ENCODE measurements around the gene GAL3ST3.
"Not testable (repeated sequence)": the region's sequence is repeated elsewhere in the genome, so short reads cannot be mapped to it uniquely, and the experiment has no call there.

Gene GAL3ST3

DNA sequence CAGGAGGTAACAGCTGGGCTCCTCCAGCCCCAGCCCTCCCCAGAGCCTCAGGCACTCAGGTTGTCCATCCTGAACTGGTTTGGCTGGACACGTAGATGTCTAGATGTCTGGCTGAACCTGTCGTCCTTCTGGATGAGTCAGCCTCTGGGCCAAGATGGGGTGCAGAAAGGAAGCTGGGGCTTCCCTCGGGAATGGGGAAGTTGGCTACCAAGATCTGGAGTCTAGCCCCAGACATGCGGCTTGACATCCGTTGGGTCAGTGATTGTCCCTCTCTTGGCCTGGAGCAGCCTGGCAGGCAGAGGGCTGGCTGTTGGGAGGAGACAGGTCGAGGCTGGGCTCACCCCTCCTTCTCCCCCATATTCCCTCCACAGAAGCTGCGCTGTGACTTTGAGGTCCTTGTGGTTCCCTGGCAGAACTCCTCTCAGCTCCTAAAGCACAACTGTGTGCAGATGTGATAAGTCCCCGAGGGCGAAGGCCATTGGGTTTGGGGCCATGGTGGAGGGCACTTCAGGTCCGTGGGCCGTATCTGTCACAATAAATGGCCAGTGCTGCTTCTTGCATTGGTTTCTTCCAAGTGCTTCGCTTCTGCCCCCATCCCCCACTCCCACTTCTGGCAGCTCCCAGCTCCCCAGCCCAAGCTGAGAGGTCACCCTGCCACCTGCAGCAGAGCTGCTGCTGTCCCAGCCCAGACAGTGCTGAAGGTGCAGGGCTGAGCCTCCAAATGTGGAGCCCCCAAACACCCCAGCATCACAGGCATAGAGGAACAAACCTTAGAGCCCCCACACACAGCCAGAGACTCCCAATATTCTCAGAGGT lies 35.8 kb downstream of the GAL3ST3 start:
- DNase-seq (ENCODE audit: low read depth, low spot score), result no peak

DNA sequence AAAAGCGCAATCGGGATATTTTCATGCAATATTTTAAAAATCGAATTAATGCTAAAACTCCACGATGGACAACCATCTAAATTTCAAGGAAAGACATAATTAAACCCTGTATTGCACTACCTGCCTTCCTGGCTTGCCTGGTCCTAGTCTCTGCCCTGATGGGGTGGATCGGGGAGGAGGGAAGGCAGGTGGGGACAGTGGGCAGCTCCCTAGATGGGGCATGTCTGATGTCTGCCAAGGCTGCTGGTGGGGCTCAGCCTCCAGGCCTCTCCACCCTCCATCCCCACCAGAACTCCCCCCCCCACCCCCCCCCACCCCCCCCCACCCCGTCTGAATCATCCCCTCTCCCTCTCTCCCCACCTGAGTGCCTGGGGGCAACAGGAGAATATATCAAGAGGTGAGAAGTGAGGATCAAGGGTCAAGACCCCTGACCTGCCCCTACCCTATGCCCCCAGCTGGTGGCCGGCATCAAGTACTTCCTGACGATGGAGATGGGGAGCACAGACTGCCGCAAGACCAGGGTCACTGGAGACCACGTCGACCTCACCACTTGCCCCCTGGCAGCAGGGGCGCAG lies 36.5 kb downstream of the GAL3ST3 start:
- DNase-seq (ENCODE audit: low read depth, low spot score), result no peak

DNA sequence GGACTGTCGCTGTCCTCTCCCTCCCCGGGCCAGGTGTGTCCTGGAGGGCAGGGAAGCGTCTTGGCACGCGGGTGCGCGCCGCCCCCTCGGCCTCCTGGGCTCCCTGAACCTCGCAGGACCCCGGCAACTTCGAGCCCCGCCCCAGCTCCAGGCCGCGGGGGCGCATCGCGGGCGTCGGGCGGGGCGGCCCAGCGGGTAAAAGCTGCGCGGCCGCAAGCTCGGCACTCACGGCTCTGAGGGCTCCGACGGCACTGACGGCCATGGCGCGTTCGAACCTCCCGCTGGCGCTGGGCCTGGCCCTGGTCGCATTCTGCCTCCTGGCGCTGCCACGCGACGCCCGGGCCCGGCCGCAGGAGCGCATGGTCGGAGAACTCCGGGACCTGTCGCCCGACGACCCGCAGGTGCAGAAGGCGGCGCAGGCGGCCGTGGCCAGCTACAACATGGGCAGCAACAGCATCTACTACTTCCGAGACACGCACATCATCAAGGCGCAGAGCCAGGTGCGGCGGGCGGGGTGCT lies 37.1 kb downstream of the GAL3ST3 start, which contains the start of gene CST6:
Gene CST6 (plus strand): TSS at position 224 of the 519 bp plus-strand sequence. CDS start 37 bp downstream, at position 261.
- no peak for DNase-seq (ENCODE audit: low read depth, low spot score)

DNA sequence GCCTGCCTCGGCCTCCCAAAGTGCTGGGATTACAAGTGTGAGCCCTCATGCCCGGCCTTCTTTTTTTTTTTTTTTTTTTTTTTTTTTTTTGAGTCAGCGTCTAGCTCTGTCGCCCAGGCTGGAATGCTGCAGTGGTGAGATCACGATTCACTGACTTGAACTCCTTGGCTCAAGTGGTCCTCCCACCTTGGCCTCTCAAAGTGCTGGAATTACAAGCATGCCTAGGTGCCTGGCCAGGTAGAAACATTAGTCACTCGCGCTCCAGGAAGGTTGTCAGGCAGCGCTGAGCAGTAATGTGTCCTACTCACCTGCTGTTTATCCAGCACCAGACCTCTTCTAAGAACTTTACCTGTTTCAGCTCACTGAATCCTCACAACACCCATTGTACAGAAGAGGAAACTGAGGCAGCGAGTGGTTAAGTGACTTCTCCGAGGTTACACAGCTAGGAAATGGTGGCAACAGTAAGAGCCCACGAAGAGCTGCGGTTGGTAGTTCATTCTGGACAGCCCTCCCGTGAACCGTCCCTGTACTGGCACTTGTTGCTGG lies 37.6 kb downstream of the GAL3ST3 start:
- peak; percentile 77 for DNase-seq (ENCODE audit: low read depth, low spot score)

- DNase-seq (ENCODE audit: low read depth, low spot score), result not testable (repeated sequence)
Observed at GRCh38 chr11:66010036-66010435, 38.9 kb downstream of the GAL3ST3 start.

DNA sequence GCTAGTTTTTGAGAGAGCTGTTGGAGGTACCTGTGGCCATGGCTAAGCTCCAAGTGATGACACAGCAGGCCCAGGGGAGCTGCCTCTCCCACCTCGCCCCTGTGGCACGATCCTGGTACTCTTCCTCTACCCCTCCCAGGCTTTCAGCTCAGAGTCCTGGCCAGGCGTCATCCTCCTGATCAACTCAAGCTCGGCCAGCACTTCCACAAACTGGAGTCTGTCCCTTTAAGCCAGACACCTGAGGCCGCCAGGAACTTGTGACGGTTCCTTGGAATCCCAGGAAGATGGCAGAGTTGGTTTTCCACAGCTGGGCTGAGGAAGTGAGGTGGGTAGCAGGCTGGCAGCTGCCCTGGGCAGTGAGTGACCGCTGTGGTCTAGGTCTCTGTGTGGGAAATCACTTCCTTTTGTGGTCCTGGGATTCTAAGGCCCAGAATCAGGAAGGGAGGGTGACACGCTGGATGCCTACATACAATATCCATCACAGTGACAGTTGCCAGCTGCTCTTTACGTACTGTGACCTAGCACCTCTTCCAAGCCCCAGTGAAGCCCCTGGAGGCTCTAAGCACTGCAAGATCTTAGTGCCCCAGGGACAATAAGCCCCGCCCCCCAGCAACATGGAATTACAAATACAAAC lies 40.4 kb downstream of the GAL3ST3 start:
- DNase-seq (ENCODE audit: low read depth, low spot score), result no peak

DNA sequence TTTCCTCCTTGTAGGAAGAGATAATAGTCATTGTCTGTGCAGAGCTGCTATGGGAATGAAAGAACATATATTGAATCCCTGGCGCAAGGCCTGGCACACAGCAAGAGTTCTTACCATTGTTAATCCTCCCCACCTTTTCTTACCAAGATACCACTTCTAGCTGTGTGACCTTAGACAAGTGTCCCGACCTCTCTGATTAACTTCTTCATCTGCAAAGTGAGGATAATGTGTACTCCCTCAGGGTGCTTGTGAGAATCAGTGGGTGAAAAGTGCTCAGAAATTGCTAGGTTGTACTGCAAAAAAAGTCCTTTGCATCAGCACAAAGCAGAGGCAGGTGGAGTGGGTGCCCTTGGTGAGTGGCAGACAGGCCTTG lies 40.9 kb downstream of the GAL3ST3 start:
- no peak for DNase-seq (ENCODE audit: low read depth, low spot score)

- no peak for DNase-seq (ENCODE audit: low read depth, low spot score)
Observed at GRCh38 chr11:66007201-66007634, 41.7 kb downstream of the GAL3ST3 start.

GRCh38 chr11:66006891-66007176 lies 42.1 kb downstream of the GAL3ST3 start:
- no peak for DNase-seq (ENCODE audit: low read depth, low spot score)

GRCh38 chr11:66006134-66006890 lies 42.6 kb downstream of the GAL3ST3 start:
- no peak for DNase-seq (ENCODE audit: low read depth, low spot score)

DNA sequence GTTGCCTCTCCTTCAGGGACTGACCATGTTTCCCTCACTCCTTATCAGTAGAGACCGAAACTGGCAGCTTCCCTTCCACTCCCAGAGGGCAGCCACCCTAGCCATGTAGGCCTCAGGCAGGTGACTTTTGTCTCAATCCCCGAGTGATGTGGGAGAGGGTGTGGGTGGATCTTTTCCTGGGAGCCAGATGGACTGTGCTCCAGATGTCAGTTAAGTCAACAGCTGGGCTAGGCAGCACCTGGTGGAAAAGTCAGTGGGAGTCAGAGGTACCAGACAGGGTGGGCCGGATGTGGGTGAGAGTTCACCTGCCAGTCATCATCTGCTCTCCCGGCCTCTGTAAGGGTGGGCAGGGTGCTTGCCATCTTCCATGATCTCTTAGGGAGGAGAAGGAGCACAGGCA lies 44.8 kb downstream of the GAL3ST3 start:
- no peak for DNase-seq (ENCODE audit: low read depth, low spot score)

GRCh38 chr11:66003291-66003690 lies 45.7 kb downstream of the GAL3ST3 start:
- DNase-seq (ENCODE audit: low read depth, low spot score), result no peak

DNA sequence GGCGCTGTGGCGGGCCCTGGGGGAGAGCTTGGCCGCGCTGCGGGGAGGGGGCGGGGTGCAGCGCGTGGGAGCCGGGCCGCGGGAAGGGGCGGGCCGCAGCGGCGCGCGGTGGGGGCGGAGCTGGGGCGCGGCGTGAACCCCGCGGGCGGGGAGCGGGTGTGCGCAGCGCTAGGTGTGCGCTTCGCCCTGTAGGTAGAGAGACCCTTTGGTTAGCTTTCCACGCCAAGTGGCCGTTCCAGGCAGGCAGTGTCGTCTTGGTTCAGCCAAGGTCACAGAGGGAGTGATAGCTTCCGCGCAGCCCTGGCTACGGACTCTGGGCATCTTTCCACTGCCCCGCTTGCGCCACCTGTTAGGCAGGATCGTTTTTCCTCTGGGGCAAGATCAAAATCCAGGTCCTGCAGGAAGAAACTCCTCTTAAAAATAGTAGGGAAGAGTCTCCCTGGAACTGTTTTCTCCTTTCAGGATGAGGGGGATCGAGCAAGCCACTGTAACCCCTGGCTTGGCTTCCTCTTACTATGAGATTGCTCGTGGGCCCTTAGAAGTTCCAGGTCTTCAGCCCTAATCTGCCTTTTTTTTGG lies 46.2 kb downstream of the GAL3ST3 start:
- DNase-seq (ENCODE audit: low read depth, low spot score), result peak; percentile 75

- peak; percentile 98 for DNase-seq (ENCODE audit: low read depth, low spot score)
Observed at GRCh38 chr11:66001942-66002647, 46.9 kb downstream of the GAL3ST3 start, which contains the start of the genes BANF1 and EIF1AD. BANF1 (plus strand) TSS chr11:66002503; CDS start chr11:66003251, 748 bp downstream. EIF1AD (minus strand) TSS chr11:66002157; CDS start chr11:66000389, 1,768 bp downstream.

DNA sequence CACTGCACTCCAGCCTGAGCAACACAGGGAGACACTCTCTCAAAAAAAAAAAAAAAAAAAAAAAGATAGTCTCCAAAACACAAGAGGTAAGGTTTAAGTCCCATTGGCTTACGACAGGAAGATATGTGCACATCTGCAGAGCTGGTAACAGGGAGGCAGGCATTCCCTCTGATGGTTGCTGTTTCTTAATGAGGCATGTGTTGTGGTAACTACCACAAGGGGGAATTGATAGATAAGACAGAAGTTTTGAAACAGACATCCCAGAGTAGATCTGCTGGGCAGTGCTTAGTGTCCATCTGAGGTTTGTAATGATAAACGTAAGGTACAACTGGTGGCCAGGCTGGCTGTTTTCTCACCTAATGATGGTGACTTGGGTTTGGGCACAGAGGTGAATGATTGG lies 51.7 kb downstream of the GAL3ST3 start:
- no peak for DNase-seq (ENCODE audit: low read depth, low spot score)

- no peak for DNase-seq (ENCODE audit: low read depth, low spot score)
Observed at GRCh38 chr11:65992056-65992455, 56.9 kb downstream of the GAL3ST3 start.
